Stimulated activated naive CD8-positive, alpha-beta T cell treated with anti-CD3 and anti-CD28 coated beads, Interleukin-15, amount 100 ng/mL, for 72 hours (primary cell): ENCODE results near the gene KLF15.

ENCODE experiments used
- ATAC-seq: fragments of 150-1000 bp; cut with Tn5 transposase; 2 replicates; pipeline ENCODE4 v1.10.0; 2021; ENCODE audit warnings: mild to moderate bottlenecking, moderate library complexity
- DNase-seq, 2 donors: peaks; one replicate each; pipeline ENCODE4 v3.0.0; 2021 to 2022
- H3K27ac Mint-ChIP-seq, 2 donors: one replicate each; pipeline ENCODE4 v1.8.0; 2022; ENCODE audit warnings: mild to moderate bottlenecking in 2 of 2, mixed read lengths in 2 of 2, moderate library complexity in 2 of 2
- H3K27me3 Mint-ChIP-seq: one replicate; pipeline ENCODE4 v1.8.0; 2022; ENCODE audit warnings: mixed read lengths
- H3K4me1 Mint-ChIP-seq: one replicate; pipeline ENCODE4 v1.8.0; 2022; ENCODE audit warnings: mild to moderate bottlenecking, mixed read lengths
- H3K4me3 Mint-ChIP-seq, 2 donors: one replicate each; pipeline ENCODE4 v1.8.0; 2022; ENCODE audit warnings: mild to moderate bottlenecking in 2 of 2, mixed read lengths in 2 of 2, moderate library complexity in 1 of 2
- H3K9me3 Mint-ChIP-seq, 2 donors: one replicate each; pipeline ENCODE4 v1.8.0; 2022; ENCODE audit warnings: mixed read lengths in 2 of 2

KLF15 gene

DNA sequence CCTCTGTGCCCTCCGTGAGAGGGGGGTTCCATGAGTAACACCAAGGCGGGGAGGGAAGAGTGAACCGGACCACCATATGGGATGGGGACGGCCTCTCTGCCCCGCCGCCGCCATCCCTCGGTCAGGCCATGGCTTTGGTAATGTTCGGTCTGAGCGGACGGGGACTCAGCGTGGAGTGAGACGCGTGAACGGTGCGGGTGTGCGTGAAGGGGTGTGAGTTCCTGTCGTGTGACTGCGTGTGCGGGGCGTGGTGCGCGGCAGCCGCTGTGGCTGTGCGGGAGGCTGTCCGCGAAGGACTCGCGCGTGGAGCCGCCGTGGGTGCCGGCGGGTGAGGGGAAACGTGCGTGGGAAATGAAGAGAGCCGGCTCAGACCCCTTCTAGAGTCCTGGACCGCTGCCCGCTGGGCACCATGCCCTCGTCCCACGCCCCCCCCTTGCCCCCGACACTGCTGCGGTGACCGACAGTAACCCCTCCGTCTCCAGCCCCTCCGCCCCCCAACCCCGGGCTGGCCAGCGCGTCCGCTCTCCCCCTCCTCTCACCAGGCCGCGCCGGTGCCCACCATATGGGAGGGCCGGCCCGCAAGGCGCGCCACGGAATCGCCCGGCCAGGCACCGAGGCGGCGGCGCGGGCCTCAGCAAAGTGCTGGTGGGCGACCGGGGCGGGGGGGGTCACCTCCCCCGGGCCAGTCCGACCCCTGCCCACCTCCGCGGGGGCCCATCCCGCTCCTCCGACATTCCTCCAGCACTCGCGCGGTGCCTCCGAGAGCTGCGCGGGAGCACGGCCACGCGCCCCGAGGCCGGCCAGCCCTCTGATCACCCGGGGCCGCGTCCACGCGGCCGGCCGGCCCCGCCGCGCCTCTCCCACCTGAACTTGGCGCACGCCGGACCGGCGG, 589 bp downstream of the KLF15 start:
- Mint-ChIP-seq H3K4me3 (peak overlapping the region; percentile 73 to 79), H3K4me1 (peaks cover 16% of the 10 kb centered on the region), H3K27me3 (peaks cover 61% of the 10 kb centered on the region), H3K27ac (peak overlapping the region in 1 of 2 donors; percentile 50), H3K9me3 (no peaks in the 10 kb centered on the region)
- ATAC-seq (peak; percentile 33), DNase-seq (no peak)

DNA sequence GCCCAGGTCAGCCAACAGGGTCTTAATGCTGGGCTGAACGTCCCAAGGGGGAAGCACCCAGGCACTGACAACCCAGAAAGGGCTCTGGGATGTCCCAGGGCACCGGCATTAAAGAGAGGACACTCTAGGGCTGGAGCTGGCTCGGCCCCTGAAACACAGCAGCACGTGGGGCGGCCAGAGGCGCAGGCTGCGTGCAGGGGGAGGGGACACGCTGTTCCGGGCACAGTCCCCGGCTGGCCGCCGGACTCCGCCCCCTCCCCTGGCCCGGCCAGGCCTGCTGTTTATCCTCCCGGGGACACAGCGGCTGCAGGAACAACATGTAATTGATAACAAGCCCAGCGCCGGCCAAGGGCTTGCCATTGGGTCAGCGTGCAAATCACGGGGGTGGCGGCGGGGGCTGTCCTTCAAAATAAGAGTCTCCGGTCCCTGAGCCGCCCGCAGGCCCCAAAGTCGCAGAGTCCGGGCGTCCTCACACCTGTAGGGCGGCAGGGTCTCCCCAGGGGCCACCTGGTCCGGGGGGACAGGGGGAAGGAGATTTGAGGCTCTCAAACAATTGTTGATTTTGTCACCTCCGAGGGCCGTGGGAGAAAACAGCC, 1.3 kb downstream of the KLF15 start:
- no peaks in the 10 kb centered on the region for H3K9me3 Mint-ChIP-seq
- DNase-seq = no peak
- H3K27ac Mint-ChIP-seq = peak overlapping the region in 1 of 2 donors; percentile 50
- no peak for ATAC-seq
- H3K4me3 Mint-ChIP-seq = peak overlapping the region; percentile 73 to 79
- H3K27me3 Mint-ChIP-seq = peaks cover 53% of the 10 kb centered on the region
- peaks cover 16% of the 10 kb centered on the region for H3K4me1 Mint-ChIP-seq

DNA sequence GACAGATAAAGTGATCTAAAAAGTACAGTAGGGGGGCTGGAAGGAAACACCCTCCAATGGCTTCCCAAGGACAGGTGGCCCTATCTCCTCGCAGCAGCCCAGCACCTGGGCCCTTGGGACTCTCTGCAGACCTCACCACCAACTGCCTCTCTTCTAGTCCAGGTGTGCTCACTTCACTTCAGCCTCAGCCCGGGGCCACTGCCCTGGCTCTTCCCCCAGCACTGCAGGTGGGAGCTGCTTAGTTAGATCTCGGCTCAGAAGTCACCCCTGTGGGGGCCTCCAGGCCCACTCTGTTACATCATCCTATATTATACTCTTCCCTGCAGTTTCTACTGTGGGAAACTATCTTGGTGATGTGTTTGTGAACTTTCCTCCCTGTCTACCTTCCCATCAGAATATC, 2.0 kb downstream of the KLF15 start:
- ATAC-seq = no peak
- H3K4me3 Mint-ChIP-seq = peak overlapping the region; percentile 12 to 52
- H3K27ac Mint-ChIP-seq = no peak overlapping the region
- H3K9me3 Mint-ChIP-seq = no peaks in the 10 kb centered on the region
- DNase-seq = no peak
- H3K4me1 Mint-ChIP-seq = peaks cover 16% of the 10 kb centered on the region
- peaks cover 47% of the 10 kb centered on the region for H3K27me3 Mint-ChIP-seq

DNA sequence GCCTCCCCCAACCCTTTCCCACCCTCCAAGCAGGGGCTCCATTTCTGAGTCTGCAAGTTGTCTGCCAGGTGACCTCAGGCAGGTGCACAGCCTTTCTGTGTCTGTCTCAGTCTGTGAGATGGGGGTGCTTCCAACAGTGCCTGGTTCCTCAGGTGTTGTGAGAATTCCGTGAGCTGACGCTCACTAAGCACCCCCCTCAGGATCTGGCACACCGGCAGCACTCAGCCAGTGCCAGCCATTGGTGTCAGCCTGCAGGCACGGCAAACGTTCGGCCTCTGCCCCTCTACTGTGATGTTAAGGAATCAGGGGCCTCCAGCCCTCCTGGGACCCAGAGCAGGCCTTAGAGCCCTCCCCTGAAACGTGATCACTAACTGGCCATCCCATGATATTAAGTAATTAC, 2.4 kb downstream of the KLF15 start:
- no peak overlapping the region for H3K4me3 Mint-ChIP-seq
- H3K4me1 Mint-ChIP-seq = peaks cover 16% of the 10 kb centered on the region
- DNase-seq (no peak), ATAC-seq (no peak)
- H3K9me3 Mint-ChIP-seq = no peaks in the 10 kb centered on the region
- no peak overlapping the region for H3K27ac Mint-ChIP-seq
- peaks cover 42% of the 10 kb centered on the region for H3K27me3 Mint-ChIP-seq

DNA sequence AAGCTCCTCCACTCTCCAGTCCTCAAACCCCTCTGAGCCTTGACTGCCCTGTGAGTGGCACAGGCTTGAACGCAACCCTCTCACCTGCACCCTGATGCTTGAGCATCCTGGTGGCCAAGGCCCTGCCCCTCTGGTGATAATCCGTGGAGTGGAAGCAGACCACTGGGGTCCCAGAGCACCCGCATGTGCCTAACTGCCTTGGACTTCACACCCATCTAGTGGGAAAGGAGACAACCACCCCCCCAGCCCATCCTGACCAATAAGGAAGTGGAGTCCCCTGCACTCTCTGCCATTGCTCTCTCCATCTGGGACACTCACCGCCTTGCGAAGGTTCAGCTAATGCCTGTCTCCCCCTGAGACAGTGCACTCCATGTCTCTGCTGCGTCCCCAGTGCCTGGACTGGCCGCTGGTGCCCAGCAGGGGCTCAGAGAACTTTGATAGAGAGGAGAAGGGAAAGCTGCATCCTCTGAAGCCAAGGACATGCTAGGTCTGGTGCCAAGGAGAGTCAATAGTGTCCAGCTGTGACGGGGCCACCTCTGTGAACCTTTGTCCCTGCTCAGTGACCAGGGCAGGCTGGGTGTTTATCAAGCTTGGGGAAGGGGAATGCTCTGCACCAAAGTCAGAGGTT, 3.4 kb downstream of the KLF15 start:
- DNase-seq (no peak), ATAC-seq (no peak)
- H3K27me3 Mint-ChIP-seq = peaks cover 33% of the 10 kb centered on the region
- peaks cover 16% of the 10 kb centered on the region for H3K4me1 Mint-ChIP-seq
- H3K9me3 Mint-ChIP-seq = no peaks in the 10 kb centered on the region
- H3K4me3 Mint-ChIP-seq = no peak overlapping the region
- H3K27ac Mint-ChIP-seq = no peak overlapping the region

DNA sequence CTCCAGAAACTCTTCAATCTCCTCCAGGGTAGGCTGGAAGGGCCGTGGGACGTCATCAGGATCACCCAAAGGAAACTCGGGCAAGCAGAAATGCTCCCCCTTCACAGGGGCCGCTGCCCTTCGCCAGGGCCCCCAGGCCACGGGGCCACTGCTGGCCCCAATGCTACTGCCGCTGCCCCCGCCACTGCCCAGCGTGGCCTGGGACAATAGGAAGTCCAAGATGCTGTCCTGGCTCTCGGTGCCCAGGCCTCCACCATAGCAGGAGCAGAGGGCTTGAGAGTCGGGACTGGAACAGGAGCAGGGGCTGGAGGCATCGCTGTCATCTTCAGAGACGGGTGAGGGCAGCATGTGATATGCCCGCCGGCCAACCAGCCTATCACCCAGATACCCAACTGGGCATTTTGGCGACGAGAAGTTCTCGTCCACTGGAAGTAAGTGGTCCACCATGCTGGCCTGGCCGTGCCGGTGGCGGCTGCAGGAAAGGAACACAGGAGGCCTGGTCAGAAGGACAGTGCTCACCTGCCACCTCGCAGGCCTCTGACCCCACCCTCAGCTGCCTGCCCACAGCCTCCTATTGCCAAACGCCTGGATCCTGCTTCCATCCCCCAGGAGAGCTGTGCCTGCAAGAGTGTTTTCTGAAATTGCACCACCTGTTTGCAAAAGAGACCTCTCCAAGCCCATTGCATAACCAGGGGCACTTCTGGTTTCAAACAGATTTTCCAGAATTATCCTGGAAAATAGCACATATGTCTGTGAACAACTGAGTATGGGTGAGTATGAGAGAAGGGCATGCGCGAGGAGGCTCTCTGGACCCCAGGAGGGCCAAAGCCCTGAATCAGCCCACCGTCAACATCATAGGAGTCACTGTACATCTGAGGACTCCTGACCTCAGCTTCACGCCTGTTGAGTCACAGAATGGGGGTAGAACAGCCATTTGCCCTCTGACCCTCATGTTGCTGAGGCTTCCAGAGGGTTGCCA, 4.4 kb downstream of the KLF15 start:
- H3K4me3 Mint-ChIP-seq = no peak overlapping the region
- DNase-seq (peak in 1 of 2 donors; percentile 6), ATAC-seq (no peak)
- H3K9me3 Mint-ChIP-seq = no peaks in the 10 kb centered on the region
- H3K4me1 Mint-ChIP-seq = peaks cover 10% of the 10 kb centered on the region
- H3K27ac Mint-ChIP-seq = no peak overlapping the region
- peaks cover 22% of the 10 kb centered on the region for H3K27me3 Mint-ChIP-seq

DNA sequence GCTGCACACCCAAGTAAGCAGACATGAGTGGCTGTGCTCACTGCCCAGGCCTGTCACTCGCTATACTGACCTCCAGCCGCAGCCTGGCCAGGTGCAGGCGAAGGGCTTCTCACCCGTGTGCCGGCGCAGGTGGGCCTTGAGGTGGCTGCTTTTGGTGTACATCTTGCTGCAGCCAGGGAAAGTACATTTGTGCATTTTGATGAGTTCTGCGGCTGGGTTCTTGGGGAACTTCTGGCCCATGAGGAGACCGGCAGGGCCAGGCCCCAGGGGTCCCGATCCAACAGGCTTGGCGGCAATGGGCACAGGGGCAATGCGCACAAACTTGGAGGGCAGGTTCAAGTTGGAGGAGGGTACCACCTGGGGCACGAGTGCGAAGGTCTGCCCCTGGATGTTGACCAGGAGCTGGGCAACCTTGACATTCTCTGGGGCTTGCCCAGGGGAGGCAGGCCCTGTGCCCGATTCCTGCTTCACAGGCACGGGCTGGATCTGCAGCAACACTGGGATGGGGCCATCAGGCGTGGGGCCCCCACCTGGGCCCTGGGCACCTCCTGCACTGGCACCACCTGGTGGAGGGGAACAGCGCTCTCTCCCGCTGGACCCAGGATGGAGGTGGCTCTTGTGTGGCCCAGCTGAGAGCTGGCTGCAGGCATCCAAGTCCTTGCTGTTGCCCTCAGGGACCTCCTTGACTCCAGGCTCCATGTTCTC, 5.3 kb downstream of the KLF15 start:
- ATAC-seq = no peak
- Mint-ChIP-seq H3K27me3 (peaks cover 19% of the 10 kb centered on the region), H3K4me3 (no peak overlapping the region), H3K4me1 (peaks cover 8% of the 10 kb centered on the region), H3K9me3 (no peaks in the 10 kb centered on the region), H3K27ac (no peak overlapping the region)
- peak in 1 of 2 donors; percentile 4 for DNase-seq

DNA sequence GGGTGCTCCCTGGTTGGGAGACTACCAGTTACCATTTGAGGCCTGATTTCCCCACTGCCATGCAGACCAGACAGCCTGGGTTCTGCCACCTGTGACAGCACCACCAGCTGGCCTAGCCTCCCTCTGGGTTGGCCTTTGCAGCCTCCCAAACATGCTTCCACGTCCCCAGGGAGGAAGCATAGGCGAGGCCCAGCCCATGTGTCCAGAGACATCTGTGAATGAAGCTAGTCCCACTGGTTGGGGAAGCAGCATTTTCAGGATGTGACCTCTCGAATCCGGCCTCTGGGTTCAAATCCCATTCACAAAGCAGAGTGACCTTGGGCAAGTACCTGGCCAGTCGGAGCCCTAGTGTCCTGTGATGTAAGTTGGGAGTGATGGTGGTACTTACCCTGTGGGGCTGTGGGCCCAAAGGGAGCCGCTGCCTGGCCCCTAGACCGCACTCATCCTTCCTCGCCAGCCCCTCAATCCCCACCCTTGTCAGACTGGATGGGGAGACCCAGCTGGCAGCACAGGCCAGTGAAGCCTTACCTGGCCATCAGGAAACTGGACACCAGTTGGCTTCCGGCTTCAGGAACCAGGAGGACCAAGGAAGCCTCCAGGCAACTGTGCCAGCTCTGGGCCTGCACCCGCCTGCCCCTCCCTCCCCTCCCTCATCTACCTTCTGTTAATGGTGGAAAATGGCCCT, 6.0 kb downstream of the KLF15 start:
- ATAC-seq = no peak
- peak in 1 of 2 donors; percentile 2 for DNase-seq
- Mint-ChIP-seq H3K27me3 (peaks cover 14% of the 10 kb centered on the region), H3K4me3 (no peak overlapping the region), H3K4me1 (peaks cover 4% of the 10 kb centered on the region), H3K27ac (no peak overlapping the region), H3K9me3 (no peaks in the 10 kb centered on the region)

DNA sequence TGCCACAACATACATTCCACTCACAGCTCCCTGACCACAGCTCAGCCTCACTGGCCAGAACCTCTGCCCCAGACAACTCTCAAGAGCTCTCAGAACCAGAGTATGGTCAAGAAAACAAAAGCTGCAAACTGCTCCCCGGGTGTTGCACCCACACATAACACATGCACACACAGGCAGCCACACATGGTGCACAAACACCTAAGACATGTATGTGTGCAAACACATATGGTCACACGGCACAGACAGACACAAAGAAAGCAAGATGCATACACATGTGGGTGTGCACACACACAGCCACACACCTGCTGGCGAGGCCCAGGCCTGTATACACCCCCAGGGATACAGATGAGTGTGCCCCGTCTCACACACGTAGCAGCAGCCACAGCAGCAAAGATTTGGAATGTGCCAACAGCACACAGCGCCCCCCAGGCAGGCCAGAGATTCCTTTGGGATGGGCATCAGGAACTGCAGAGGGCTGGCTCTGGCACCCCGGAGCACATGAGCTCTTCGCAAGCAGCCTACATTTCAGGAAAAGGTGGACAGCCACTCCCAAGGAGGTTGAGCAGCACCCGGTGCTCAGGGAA, 6.6 kb downstream of the KLF15 start:
- H3K4me1 Mint-ChIP-seq = no peaks in the 10 kb centered on the region
- H3K27ac Mint-ChIP-seq = no peak overlapping the region
- H3K27me3 Mint-ChIP-seq = peaks cover 8% of the 10 kb centered on the region
- DNase-seq = peak in 1 of 2 donors; percentile 6
- H3K4me3 Mint-ChIP-seq = no peak overlapping the region
- no peaks in the 10 kb centered on the region for H3K9me3 Mint-ChIP-seq
- ATAC-seq = no peak

DNA sequence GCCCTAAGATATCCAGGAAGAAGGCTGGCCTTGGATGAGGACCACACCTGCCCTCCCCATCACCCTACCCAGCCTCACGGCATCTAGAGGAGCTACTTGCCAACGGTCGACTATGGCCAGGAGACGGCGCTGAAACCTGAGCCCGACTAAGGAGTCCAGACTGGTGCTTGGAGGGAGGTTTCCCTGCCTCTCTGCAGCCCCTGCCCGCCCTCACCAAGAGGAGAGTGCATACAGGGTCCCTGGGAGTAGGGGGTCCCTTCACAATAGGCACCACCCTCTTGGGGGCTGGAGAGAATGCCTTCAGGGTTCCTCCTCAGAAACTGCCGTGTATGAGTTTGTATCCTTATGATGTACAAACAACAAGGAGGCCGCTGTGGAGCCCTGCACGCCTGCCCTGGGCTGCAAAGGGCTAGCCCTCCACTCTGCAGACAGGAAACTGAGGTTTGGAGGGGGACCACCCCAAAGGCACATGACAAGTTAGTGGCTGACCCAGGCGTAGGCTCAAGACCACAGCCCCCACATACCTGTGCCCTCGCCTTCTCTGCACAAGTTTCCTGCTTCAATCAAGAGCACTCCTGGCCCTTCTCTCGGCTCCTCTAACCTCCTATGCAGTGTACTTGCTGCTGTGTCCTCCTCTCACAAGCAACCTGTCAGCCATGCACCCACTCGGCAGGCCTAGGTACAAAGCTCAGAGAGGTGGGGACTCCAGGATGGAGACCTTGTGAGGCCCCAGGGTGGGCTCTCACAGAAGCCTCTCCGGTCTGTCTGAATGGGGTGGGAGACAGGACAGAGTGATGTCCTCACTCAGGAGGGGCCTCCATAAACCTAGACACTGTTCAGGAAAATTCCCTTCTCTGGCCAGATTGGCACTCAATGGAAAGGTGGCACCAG, 7.4 kb downstream of the KLF15 start:
- H3K9me3 Mint-ChIP-seq = no peaks in the 10 kb centered on the region
- ATAC-seq = peak; percentile 7
- H3K27me3 Mint-ChIP-seq = peaks cover under 1% of the 10 kb centered on the region
- H3K27ac Mint-ChIP-seq = no peak overlapping the region
- DNase-seq = peak in 1 of 2 donors; percentile 6
- no peaks in the 10 kb centered on the region for H3K4me1 Mint-ChIP-seq
- H3K4me3 Mint-ChIP-seq = no peak overlapping the region

DNA sequence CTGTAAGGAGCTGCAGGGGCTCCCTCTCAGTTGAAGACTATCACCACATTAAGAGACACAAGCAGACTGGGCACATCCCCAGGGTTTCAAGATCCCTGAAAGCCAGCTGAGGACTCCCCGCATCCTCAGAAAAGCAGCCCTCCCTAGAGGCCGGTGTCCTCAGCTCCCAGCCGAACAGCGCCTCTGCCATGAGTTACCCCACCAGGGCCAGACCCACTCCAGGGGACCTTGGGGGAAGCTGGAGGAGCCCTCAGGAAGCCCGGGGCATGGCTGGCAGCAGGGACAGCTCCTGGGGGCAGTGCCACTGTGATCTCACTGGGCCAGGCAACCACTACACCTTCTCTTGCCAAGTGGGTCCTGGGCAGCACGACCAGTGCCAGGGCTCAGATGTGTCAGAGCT, 8.1 kb downstream of the KLF15 start:
- no peak overlapping the region for H3K27ac Mint-ChIP-seq
- H3K9me3 Mint-ChIP-seq = no peaks in the 10 kb centered on the region
- DNase-seq (peak in 1 of 2 donors; percentile 8), ATAC-seq (no peak)
- H3K27me3 Mint-ChIP-seq = no peaks in the 10 kb centered on the region
- no peak overlapping the region for H3K4me3 Mint-ChIP-seq
- no peaks in the 10 kb centered on the region for H3K4me1 Mint-ChIP-seq

DNA sequence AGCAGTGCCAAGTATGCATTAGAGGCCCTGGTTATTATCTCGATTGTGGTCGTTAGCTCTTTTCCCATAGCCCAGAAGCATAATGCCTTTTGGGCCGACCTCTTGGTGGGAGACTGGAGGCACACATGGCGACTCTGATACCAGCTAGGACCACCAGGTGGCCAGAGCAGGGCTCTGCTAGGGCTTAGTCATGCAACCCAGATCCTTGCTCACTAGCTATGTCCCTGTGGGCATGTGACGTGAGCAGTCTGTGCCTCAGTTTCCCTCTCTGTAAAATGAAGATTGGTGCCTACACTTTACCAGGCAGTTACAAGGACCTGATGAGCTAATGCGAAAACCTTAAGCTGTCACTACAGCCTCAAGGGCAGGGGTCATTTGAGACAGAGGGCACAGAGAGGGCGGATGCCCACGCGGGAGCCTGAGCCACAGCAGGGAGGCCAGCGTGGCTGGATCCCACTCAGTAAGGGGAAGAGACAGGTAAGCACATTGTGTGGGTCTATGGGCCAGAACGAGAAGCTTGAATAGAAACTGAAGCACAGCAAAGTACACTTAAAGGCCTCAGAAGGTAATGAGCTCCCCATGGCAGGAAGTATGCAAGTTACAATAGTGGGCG, 8.8 kb downstream of the KLF15 start:
- Mint-ChIP-seq H3K27ac (no peak overlapping the region), H3K27me3 (no peaks in the 10 kb centered on the region), H3K4me1 (no peaks in the 10 kb centered on the region), H3K9me3 (no peaks in the 10 kb centered on the region), H3K4me3 (no peak overlapping the region)
- ATAC-seq (no peak), DNase-seq (peak in 1 of 2 donors; percentile 6)
